ENCODE measurements around the gene CRYGS. TPM values are rescaled to one million over a fixed set of nuclear protein-coding genes. Genes with fewer than 3 reads are reported as not detected.

Gene CRYGS
- total RNA-seq, 2 experiments from 2014 or later = 3.5 to 7.0 TPM

GRCh38 chr3:186590580-186591295 lies 46.6 kb upstream of the CRYGS start:
- Histone ChIP-seq H3K4me3 (ENCODE audit: low read depth, low read length, poor library complexity, severe bottlenecking) (no peak overlapping the region), H3K27ac (ENCODE audit: low read depth, low read length, poor library complexity, severe bottlenecking) (no peak overlapping the region), H4K20me1 (ENCODE audit: insufficient read depth, low read length) (no peaks in the 10 kb centered on the region), H2AFZ (ENCODE audit: low read length) (no peak overlapping the region), H3K9me2 (ENCODE audit: insufficient read depth, low read length) (no peaks in the 10 kb centered on the region), H3K9me3 (ENCODE audit: low read length) (no peaks in the 10 kb centered on the region), H3K4me2 (ENCODE audit: low read length) (no peak overlapping the region), H3K36me3 (ENCODE audit: insufficient read depth, low read length) (peaks cover 12% of the 10 kb centered on the region; the same call in 1 of the 2 replicates), H3K79me2 (ENCODE audit: insufficient read depth, low read depth, low read length) (no peaks in the 10 kb centered on the region), H3K4me1 (ENCODE audit: insufficient read depth, low read length, poor library complexity, severe bottlenecking) (no peaks in the 10 kb centered on the region)
- TF ChIP-seq CTCF (conservative IDR thresholded peaks at IDR 0.05; ENCODE audit: low read length) (no peak), EZH2phosphoT487 (IDR thresholded peaks at IDR 0.05; ENCODE audit: borderline replicate concordance, low read depth, low read length) (no peak)
- BruUV-seq (replicated peaks) = no TSS peak
- ChIA-PET CTCF (ENCODE audit: unreplicated experiment) (no interaction called here), POLR2A (interaction anchor here (0.6 to 1.5 kb wide), 6 partner anchors 10 to 1009 kb away, joined by 3 to 4 read pairs (median 3); partner anchors contain the start of genes RPL39L and SENP2)
- intact Hi-C loops (cut with micrococcal nuclease; ENCODE audit: unreplicated experiment) = no loop called here
- DNase-seq (ENCODE audit: low spot score) = no peak

- ChIA-PET POLR2A (interaction anchor here (0.6 to 1.5 kb wide), 4 partner anchors 190 to 1008 kb away, joined by 3 to 4 read pairs (median 3); partner anchors contain the start of gene SENP2), CTCF (ENCODE audit: unreplicated experiment) (no interaction called here)
- Histone ChIP-seq H4K20me1 (ENCODE audit: insufficient read depth, low read length) (no peaks in the 10 kb centered on the region), H3K4me3 (ENCODE audit: low read depth, low read length, poor library complexity, severe bottlenecking) (no peak overlapping the region), H3K4me1 (ENCODE audit: insufficient read depth, low read length, poor library complexity, severe bottlenecking) (no peaks in the 10 kb centered on the region), H3K9me3 (ENCODE audit: low read length) (no peaks in the 10 kb centered on the region), H3K4me2 (ENCODE audit: low read length) (no peak overlapping the region), H3K79me2 (ENCODE audit: insufficient read depth, low read depth, low read length) (no peaks in the 10 kb centered on the region), H3K36me3 (ENCODE audit: insufficient read depth, low read length) (peaks cover 19% of the 10 kb centered on the region), H2AFZ (ENCODE audit: low read length) (no peak overlapping the region), H3K27ac (ENCODE audit: low read depth, low read length, poor library complexity, severe bottlenecking) (no peak overlapping the region), H3K9me2 (ENCODE audit: insufficient read depth, low read length) (no peaks in the 10 kb centered on the region)
- DNase-seq (ENCODE audit: low spot score) = no peak
- TF ChIP-seq CTCF (conservative IDR thresholded peaks at IDR 0.05; ENCODE audit: low read length) = no peak
- TF ChIP-seq EZH2phosphoT487 (IDR thresholded peaks at IDR 0.05; ENCODE audit: borderline replicate concordance, low read depth, low read length) = no peak
- intact Hi-C loops (cut with micrococcal nuclease; ENCODE audit: unreplicated experiment) = loop anchor here (1.0 kb wide), 1 partner anchor 231 kb away; no protein-coding TSS in a partner anchor
- BruUV-seq (replicated peaks) = no TSS peak
Measured at GRCh38 chr3:186589856-186590579, 45.8 kb upstream of the CRYGS start.

Measured in OCI-LY7 (cell line).